Kidney (tissue), 14 donors: ENCODE measurements around the gene TYMP. TPM values are rescaled to one million over a fixed set of nuclear protein-coding genes. Genes with fewer than 3 reads are reported as not detected.

Source experiments
- DNase-seq, 5 donors: peaks; one replicate each; pipeline ENCODE4 v3.0.0-alpha.2; 2013 to 2020
- FAIRE-seq: peaks from 2 replicates; lab custom pipeline; 2012; peaks lifted over from hg19 to GRCh38; lab: Jason Lieb, UNC
- H3K27ac ChIP-seq, 2 donors: one replicate each; pipeline ENCODE4 v1.7.0; 2013; ENCODE audit warnings: low read depth in 2 of 2, low read length in 2 of 2, inconsistent platforms in 1 of 2
- H3K27me3 ChIP-seq: one replicate; pipeline ENCODE4 v1.7.1; 2013; ENCODE audit warnings: low read length, inconsistent platforms; ENCODE audit not compliant: control insufficient read depth, insufficient read depth
- H3K36me3 ChIP-seq, 3 donors: one replicate each; pipeline versions ENCODE4 v1.7.0 to v1.7.1; 2013; ENCODE audit warnings: low read length in 3 of 3, control low read depth in 1 of 3, inconsistent platforms in 1 of 3; ENCODE audit not compliant: insufficient read depth in 3 of 3, control insufficient read depth in 2 of 3
- H3K4me1 ChIP-seq, 3 donors: one replicate each; pipeline versions ENCODE4 v1.7.0 to v1.7.1; 2013; ENCODE audit warnings: low read length in 3 of 3, inconsistent platforms in 1 of 3, low read depth in 1 of 3; ENCODE audit not compliant: control insufficient read depth in 2 of 3, insufficient read depth in 2 of 3
- H3K4me3 ChIP-seq, 3 donors: one replicate each; pipeline versions ENCODE4 v1.7.0 to v1.8.1; 2013; ENCODE audit warnings: low read length in 3 of 3, control low read depth in 1 of 3, inconsistent platforms in 1 of 3
- H3K9ac ChIP-seq, 3 donors: one replicate each; pipeline versions ENCODE4 v1.7.0 to v1.7.1; 2013; ENCODE audit warnings: low read length in 3 of 3, control low read depth in 1 of 3, inconsistent platforms in 1 of 3
- H3K9me3 ChIP-seq, 3 donors: one replicate each; pipeline versions ENCODE4 v1.7.0 to v1.7.1; 2013; ENCODE audit warnings: low read length in 3 of 3, control low read depth in 1 of 3, inconsistent platforms in 1 of 3; ENCODE audit not compliant: control insufficient read depth in 2 of 3, insufficient read depth in 1 of 3
- intact Hi-C: fragments of 100-400 bp; cut with DNase I; formaldehyde crosslinking; loops from one replicate; pipeline ENCODE4 v1.11.1; 2022
- polyA plus RNA-seq: library from polyadenylated mRNA; stranded (reverse); fragments of 350-450 nt; fragmentation: Illumina TruSeq; extraction: RNeasy Lipid Tissue Mini Kit (QIAGEN cat#74804); gene quantifications from one replicate; pipeline ENCODE4 v1.2.3, GENCODE V29; 2014; ENCODE audit warnings: low read depth, low replicate concordance; ENCODE audit not compliant: insufficient read depth
- total RNA-seq: library from RNA; stranded (reverse); fragmentation: NEBNext Ultra II Directional; extraction: Animal tissue kit (Norgen Biotek cat#: 25700); gene quantifications from one replicate; pipeline ENCODE4 v1.2.1, GENCODE V29; 2021
- TF ChIP-seq, protein P1 (sequence below): IDR thresholded peaks from 3 replicates; pipeline ENCODE4 v1.5.1; 2012; ENCODE audit warnings: mild to moderate bottlenecking, moderate library complexity, borderline replicate concordance; ENCODE audit not compliant: insufficient read depth; ENCODE audit errors: extremely low read depth
- donor health status: control.
- donor health status: control.
- donor health status: control.
- donor health status: control.
- donor health status: control.
- donor health status: DM: yes; HTN: yes; CAD: no.
- donor health status: Normal renal cell carcinoma (clear cell type).

The TYMP gene
- total and polyA plus RNA-seq, 2 donors from 2014 or later: 22.2 to 163 TPM

DNA sequence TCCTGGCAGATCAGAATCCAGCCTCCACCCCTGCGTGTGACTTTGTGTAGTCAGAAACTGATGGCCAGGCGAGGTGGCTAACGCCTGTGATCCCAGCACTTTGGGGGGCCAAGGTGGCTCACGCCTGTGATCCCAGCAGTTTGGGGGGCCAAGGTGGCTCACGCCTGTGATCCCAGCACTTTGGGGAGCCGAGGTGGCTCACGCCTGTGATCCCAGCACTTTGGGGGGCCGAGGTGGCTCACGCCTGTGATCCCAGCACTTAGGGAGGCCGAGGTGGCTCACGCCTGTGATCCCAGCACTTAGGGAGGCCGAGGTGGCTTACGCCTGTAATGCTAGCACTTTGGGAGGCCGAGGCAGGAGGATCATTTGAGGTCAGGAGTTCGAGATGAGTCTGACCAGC lies 16.6 kb downstream of the TYMP start:
- peaks cover 0 to 9% (median 8%) of the 10 kb centered on the region in 3 donors for H3K36me3 ChIP-seq
- intact Hi-C loops: no loop called here
- H3K4me1 ChIP-seq: peaks cover 2 to 8% (median 7%) of the 10 kb centered on the region in 3 donors
- H3K27ac ChIP-seq: no peak overlapping the region
- no peak overlapping the region for H3K4me3 ChIP-seq
- FAIRE-seq: no peak
- no peak for DNase-seq
- H3K9ac ChIP-seq: no peak overlapping the region
- no peaks in the 10 kb centered on the region for H3K9me3 ChIP-seq
- no peaks in the 10 kb centered on the region for H3K27me3 ChIP-seq
- TF ChIP-seq, protein P1, sequence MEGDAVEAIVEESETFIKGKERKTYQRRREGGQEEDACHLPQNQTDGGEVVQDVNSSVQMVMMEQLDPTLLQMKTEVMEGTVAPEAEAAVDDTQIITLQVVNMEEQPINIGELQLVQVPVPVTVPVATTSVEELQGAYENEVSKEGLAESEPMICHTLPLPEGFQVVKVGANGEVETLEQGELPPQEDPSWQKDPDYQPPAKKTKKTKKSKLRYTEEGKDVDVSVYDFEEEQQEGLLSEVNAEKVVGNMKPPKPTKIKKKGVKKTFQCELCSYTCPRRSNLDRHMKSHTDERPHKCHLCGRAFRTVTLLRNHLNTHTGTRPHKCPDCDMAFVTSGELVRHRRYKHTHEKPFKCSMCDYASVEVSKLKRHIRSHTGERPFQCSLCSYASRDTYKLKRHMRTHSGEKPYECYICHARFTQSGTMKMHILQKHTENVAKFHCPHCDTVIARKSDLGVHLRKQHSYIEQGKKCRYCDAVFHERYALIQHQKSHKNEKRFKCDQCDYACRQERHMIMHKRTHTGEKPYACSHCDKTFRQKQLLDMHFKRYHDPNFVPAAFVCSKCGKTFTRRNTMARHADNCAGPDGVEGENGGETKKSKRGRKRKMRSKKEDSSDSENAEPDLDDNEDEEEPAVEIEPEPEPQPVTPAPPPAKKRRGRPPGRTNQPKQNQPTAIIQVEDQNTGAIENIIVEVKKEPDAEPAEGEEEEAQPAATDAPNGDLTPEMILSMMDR: no peak

DNA sequence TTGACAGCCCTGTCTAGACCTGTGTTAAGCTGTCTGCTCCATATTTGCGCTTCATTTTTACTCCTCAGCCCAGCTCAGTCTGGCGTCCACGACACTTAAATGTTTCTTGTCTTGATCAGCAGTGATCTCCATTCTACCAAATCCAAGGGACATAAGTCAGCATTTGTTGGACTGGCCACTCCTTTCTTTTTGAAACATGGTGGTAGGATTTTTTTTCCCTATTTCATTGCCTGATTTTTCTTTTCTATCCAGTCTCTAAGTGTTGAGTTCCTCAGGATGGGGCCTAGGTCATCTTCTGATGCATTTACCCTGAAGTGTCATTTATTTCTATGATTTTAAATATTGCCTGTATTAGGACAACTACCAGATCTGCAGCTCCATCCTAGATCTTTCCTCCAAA lies 20.9 kb downstream of the TYMP start:
- intact Hi-C loops: no loop called here
- DNase-seq (no peak), FAIRE-seq (no peak)
- Histone ChIP-seq H3K4me1 (peaks cover 2 to 13% (median 13%) of the 10 kb centered on the region in 3 donors), H3K27me3 (no peaks in the 10 kb centered on the region), H3K9ac (peak overlapping the region in 2 of 3 donors; percentile 20 to 67), H3K4me3 (peak overlapping the region; percentile 50 to 66 (median 52)), H3K9me3 (no peaks in the 10 kb centered on the region), H3K36me3 (peaks cover 0 to 10% (median 0%) of the 10 kb centered on the region in 3 donors), H3K27ac (peak overlapping the region in 1 of 2 donors; percentile 41)
- TF ChIP-seq, protein P1: no peak

DNA sequence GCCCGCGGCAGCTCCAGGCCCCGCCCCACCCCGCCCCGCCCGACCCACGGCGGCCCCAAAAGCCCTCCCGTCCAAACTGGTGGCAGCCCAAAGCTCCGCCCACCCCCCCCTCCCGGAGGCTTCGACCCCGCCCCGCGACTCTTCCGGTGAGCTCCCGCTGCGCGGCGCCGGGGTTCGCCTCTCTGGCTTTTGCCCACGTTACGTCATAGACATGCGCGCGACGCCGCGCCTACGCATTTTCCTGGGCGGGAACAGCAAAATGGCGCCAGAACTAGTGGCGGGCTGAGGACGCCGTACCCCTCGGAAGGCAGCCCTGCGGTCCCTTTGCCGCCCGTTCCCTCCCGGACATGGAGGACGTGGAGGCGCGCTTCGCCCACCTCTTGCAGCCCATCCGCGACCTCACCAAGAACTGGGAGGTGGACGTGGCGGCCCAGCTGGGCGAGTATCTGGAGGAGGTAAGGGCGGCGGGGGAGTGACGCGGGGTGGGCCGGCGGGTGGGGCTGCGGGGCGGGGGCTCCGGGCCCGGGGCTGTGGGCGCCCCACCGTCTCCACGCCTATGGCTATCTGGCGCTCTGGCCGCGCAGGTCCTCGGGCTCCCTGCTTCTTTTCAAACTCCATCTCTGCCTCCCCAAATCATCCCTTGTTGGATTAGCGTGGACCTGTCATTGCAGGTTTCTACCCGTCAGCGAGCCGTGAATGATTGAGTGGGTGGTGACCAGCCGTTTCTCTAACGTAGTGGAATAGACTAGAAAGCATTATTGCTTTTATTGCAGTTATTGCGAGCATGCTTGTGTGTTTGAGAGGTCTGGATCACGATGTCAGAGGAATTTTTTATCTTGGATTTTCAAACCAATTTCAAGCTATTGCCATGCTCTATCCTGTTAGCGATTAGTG lies 21.6 kb downstream of the TYMP start, which contains the start of gene NCAPH2:
Gene NCAPH2, plus strand, starts transcription at position 234 of the 894 bp plus-strand sequence. Its CDS starts 114 bp downstream, at position 348.
- peak; percentile 98 to 99 (median 99) for DNase-seq

More for the DNA sequence above, 21.6 kb downstream of the TYMP start, which contains the start of gene NCAPH2:
- Histone ChIP-seq H3K4me1 (peaks cover 2 to 13% (median 13%) of the 10 kb centered on the region in 3 donors), H3K27me3 (no peaks in the 10 kb centered on the region), H3K36me3 (peaks cover 0 to 10% (median 0%) of the 10 kb centered on the region in 3 donors), H3K9me3 (no peaks in the 10 kb centered on the region), H3K27ac (peak within 1 kb of the TSS; percentile 88 to 91), H3K4me3 (peak within 1 kb of the TSS; percentile 73 to 83 (median 78)), H3K9ac (peak within 1 kb of the TSS; percentile 62 to 74 (median 66))
- TF ChIP-seq, protein P1: no peak
- intact Hi-C loops: no loop called here
- FAIRE-seq: no peak
